Neuronal stem cell (in vitro differentiated cells): ENCODE measurements around the gene NHLRC3.
"Not testable (repeated sequence)": the region's sequence is repeated elsewhere in the genome, so short reads cannot be mapped to it uniquely, and the experiment has no call there.

ENCODE experiments used
- DNase-seq: peaks from one replicate; pipeline ENCODE4 v3.0.0-alpha.2; 2013; ENCODE audit warnings: low spot score
- H2AFZ ChIP-seq: one replicate; pipeline ENCODE4 v1.6.1; 2013; ENCODE audit warnings: mild to moderate bottlenecking, low read length, inconsistent platforms
- H2AK5ac ChIP-seq: 2 replicates; pipeline ENCODE4 v1.6.1; 2013; ENCODE audit warnings: low read depth, mild to moderate bottlenecking, inconsistent platforms, low read length, moderate library complexity, mixed read lengths
- H2BK120ac ChIP-seq: 2 replicates; pipeline ENCODE4 v1.6.1; 2013; ENCODE audit warnings: low read depth, mild to moderate bottlenecking, inconsistent platforms, low read length, moderate library complexity, mixed read lengths
- H2BK12ac ChIP-seq: one replicate; pipeline ENCODE4 v1.6.1; 2013; ENCODE audit warnings: low read length, inconsistent platforms
- H2BK15ac ChIP-seq: 2 replicates; pipeline ENCODE4 v1.6.1; 2013; ENCODE audit warnings: mild to moderate bottlenecking, low read length, inconsistent platforms, mixed read lengths
- H2BK5ac ChIP-seq: one replicate; pipeline ENCODE4 v1.6.1; 2013; ENCODE audit warnings: inconsistent platforms, mild to moderate bottlenecking, low read length, moderate library complexity
- H3K14ac ChIP-seq: one replicate; pipeline ENCODE4 v1.6.1; 2013; ENCODE audit warnings: low read length, inconsistent platforms
- H3K18ac ChIP-seq: 2 replicates; pipeline ENCODE4 v1.6.1; 2013; ENCODE audit warnings: low read length, inconsistent platforms
- H3K23ac ChIP-seq: 2 replicates; pipeline ENCODE4 v1.6.1; 2013; ENCODE audit warnings: low read depth, mild to moderate bottlenecking, mixed read lengths, low read length, inconsistent platforms; ENCODE audit not compliant: poor library complexity
- H3K27ac ChIP-seq: replicated peaks from 3 replicates; pipeline ENCODE4 v1.5.1; 2013; ENCODE audit warnings: low read length, inconsistent platforms
- H3K27me3 ChIP-seq, 3 experiments: 2 replicates each; pipeline ENCODE4 v1.6.1; 2013; ENCODE audit warnings: low read length in 3 of 3, mild to moderate bottlenecking in 2 of 3, inconsistent platforms in 1 of 3, low read depth in 1 of 3, mixed read lengths in 1 of 3, moderate library complexity in 1 of 3; ENCODE audit not compliant: control insufficient read depth in 3 of 3, insufficient read depth in 3 of 3
- H3K36me3 ChIP-seq, 2 donors: replicated peaks in 1 of 2; 2 replicates each; pipeline ENCODE4 v1.6.1; 2013; ENCODE audit warnings: low read length in 2 of 2; ENCODE audit not compliant: control insufficient read depth in 2 of 2, insufficient read depth in 2 of 2
- H3K4ac ChIP-seq: 2 replicates; pipeline ENCODE4 v1.6.1; 2013; ENCODE audit warnings: inconsistent platforms, mild to moderate bottlenecking, low read length, moderate library complexity
- H3K4me1 ChIP-seq, 2 donors: 1 replicate in 1 of 2; 2 replicates in 1 of 2; pipeline ENCODE4 v1.6.1; 2013; ENCODE audit warnings: low read length in 2 of 2, low read depth in 1 of 2; ENCODE audit not compliant: control insufficient read depth in 2 of 2, insufficient read depth in 1 of 2
- H3K4me2 ChIP-seq: one replicate; pipeline ENCODE4 v1.6.1; 2013; ENCODE audit warnings: mild to moderate bottlenecking, low read length, inconsistent platforms; ENCODE audit not compliant: insufficient read depth, poor library complexity, severe bottlenecking
- H3K4me3 ChIP-seq, 2 donors: 2 replicates each; pipeline ENCODE4 v1.5.1; 2013; ENCODE audit warnings: low read length in 2 of 2, mild to moderate bottlenecking in 2 of 2, inconsistent platforms in 1 of 2, moderate library complexity in 1 of 2
- H3K79me1 ChIP-seq: one replicate; pipeline ENCODE4 v1.6.1; 2013; ENCODE audit warnings: low read depth, mild to moderate bottlenecking, inconsistent platforms, low read length, moderate library complexity
- H3K9ac ChIP-seq: one replicate; pipeline ENCODE4 v1.6.1; 2013; ENCODE audit warnings: mild to moderate bottlenecking, low read depth, low read length, inconsistent platforms; ENCODE audit not compliant: poor library complexity
- H3K9me3 ChIP-seq, 2 donors: replicated peaks in 1 of 2; 2 replicates each; pipeline versions ENCODE3 to v1.6.1; 2013; ENCODE audit warnings: low read length in 2 of 2, mild to moderate bottlenecking in 2 of 2, inconsistent platforms in 1 of 2, low read depth in 1 of 2, mixed read lengths in 1 of 2, moderate library complexity in 1 of 2; ENCODE audit not compliant: control insufficient read depth in 2 of 2, insufficient read depth in 1 of 2
- H4K8ac ChIP-seq: one replicate; pipeline ENCODE4 v1.6.1; 2013; ENCODE audit warnings: low read depth, mild to moderate bottlenecking, inconsistent platforms, low read length, moderate library complexity
- H4K91ac ChIP-seq: one replicate; pipeline ENCODE4 v1.6.1; 2013; ENCODE audit warnings: low read length, low read depth, mild to moderate bottlenecking, inconsistent platforms; ENCODE audit not compliant: poor library complexity
- WGBS, 2 donors: extraction: QIAGEN DNeasy Blood & Tissue Kit; methylation state at CpG; one replicate each; pipeline ENCODE4 v1.1.7; 2013; ENCODE audit warnings: missing lambda C conversion rate in 2 of 2, mixed read lengths in 1 of 2; ENCODE audit not compliant: insufficient read length in 2 of 2, insufficient replicate concordance in 1 of 2; ENCODE audit errors: extremely low coverage in 2 of 2; 5-methylcytosine and 5-hydroxymethylcytosine counted together

The NHLRC3 gene

GRCh38 chr13:39072842-39073241, 34.6 kb downstream of the NHLRC3 start:
- Histone ChIP-seq H3K36me3 (no peaks in the 10 kb centered on the region), H3K9ac (no peak overlapping the region), H3K4me1 (no peaks in the 10 kb centered on the region), H3K27me3 (no peaks in the 10 kb centered on the region), H3K4me2 (no peak overlapping the region), H2BK15ac (no peak overlapping the region), H3K23ac (no peak overlapping the region), H3K4me3 (no peak overlapping the region), H3K79me1 (no peaks in the 10 kb centered on the region), H3K18ac (no peak overlapping the region), H2AFZ (no peak overlapping the region), H3K9me3 (peaks cover 0 to 4% of the 10 kb centered on the region in 2 donors), H3K4ac (no peak overlapping the region), H2AK5ac (no peak overlapping the region), H4K91ac (no peak overlapping the region), H4K8ac (no peak overlapping the region), H2BK5ac (no peak overlapping the region), H3K14ac (no peak overlapping the region), H3K27ac (no peak overlapping the region), H2BK120ac (no peak overlapping the region), H2BK12ac (no peak overlapping the region)
- no CpG with 5 or more reads among the region's 2 CpGs for WGBS, 2 donors
- DNase-seq = no peak

DNA sequence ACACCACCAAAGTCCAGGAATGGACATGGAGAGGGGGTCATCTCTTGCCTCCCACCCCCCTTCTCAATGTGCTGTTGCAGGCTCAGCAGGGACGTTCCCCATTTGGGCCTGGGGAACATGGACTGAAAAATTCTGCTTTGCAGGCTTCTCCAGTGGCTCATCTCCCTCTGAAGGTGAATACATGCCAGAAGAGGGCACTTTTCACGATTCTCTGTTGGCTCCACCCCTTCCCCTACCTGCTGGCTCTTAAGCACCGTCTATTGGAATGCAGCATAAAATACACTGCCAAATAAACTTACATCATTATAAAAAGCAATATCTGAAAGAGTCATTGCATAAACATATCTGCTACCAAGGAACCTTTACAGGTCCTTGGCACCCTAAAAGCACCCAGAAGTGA, 35.7 kb downstream of the NHLRC3 start:
- no peak overlapping the region for H3K14ac ChIP-seq
- no peaks in the 10 kb centered on the region for H3K27me3 ChIP-seq
- no peak overlapping the region for H2BK120ac ChIP-seq
- H3K4me1 ChIP-seq = no peaks in the 10 kb centered on the region
- peaks cover 0 to 4% of the 10 kb centered on the region in 2 donors for H3K9me3 ChIP-seq
- H2AK5ac ChIP-seq = no peak overlapping the region
- no peaks in the 10 kb centered on the region for H3K79me1 ChIP-seq
- no peaks in the 10 kb centered on the region for H3K36me3 ChIP-seq
- H4K8ac ChIP-seq = no peak overlapping the region
- H3K9ac ChIP-seq = no peak overlapping the region
- no peak overlapping the region for H3K4ac ChIP-seq
- no peak overlapping the region for H2BK5ac ChIP-seq
- H3K4me2 ChIP-seq = no peak overlapping the region
- H3K18ac ChIP-seq = no peak overlapping the region
- H2BK12ac ChIP-seq = no peak overlapping the region
- DNase-seq = no peak
- no peak overlapping the region for H4K91ac ChIP-seq
- H3K4me3 ChIP-seq = no peak overlapping the region
- H2AFZ ChIP-seq = no peak overlapping the region
- no peak overlapping the region for H2BK15ac ChIP-seq
- no peak overlapping the region for H3K23ac ChIP-seq
- no CpG with 5 or more reads among the region's 3 CpGs for WGBS, 2 donors
- no peak overlapping the region for H3K27ac ChIP-seq

GRCh38 chr13:39086251-39086945, 48.1 kb downstream of the NHLRC3 start:
- H3K4me1 ChIP-seq, H2AFZ ChIP-seq, H3K36me3 ChIP-seq, H3K14ac ChIP-seq, H2BK120ac ChIP-seq, DNase-seq, H3K27me3 ChIP-seq, H3K4ac ChIP-seq, H3K4me2 ChIP-seq, H3K4me3 ChIP-seq, H3K23ac ChIP-seq, H4K91ac ChIP-seq, H3K18ac ChIP-seq, H4K8ac ChIP-seq, H3K27ac ChIP-seq, H2AK5ac ChIP-seq, H2BK5ac ChIP-seq, H2BK15ac ChIP-seq, H3K9me3 ChIP-seq, H3K9ac ChIP-seq, H2BK12ac ChIP-seq, H3K79me1 ChIP-seq: not testable (repeated sequence)
- no CpG with 5 or more reads among the region's 1 CpG for WGBS, 2 donors

DNA sequence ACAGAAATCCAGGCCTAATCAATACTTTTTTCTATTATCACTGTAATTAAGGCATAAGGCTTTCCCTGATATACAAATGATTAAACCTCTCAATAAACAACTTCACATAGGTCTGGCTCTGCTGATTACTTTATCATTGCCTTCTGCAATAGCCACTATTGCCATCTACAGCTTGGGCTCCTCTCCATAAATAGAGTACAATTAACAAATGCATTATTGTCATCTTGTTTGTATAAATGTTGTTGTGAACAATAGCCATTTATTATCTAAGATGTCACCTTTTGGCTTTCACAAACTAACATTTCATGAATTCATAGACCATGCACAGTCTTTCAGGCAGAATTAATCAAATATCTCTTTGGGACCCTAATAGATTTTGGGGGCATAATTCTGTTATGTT, 53.3 kb downstream of the NHLRC3 start:
- H3K18ac ChIP-seq = no peak overlapping the region
- H3K14ac ChIP-seq = no peak overlapping the region
- no peak overlapping the region for H2BK5ac ChIP-seq
- no peak overlapping the region for H4K8ac ChIP-seq
- H3K27me3 ChIP-seq = no peaks in the 10 kb centered on the region
- H3K36me3 ChIP-seq = no peaks in the 10 kb centered on the region
- no peak overlapping the region for H3K4me3 ChIP-seq
- H2BK120ac ChIP-seq = no peak overlapping the region
- no peaks in the 10 kb centered on the region for H3K79me1 ChIP-seq
- H4K91ac ChIP-seq = no peak overlapping the region
- H2AK5ac ChIP-seq = no peak overlapping the region
- H3K23ac ChIP-seq = no peak overlapping the region
- no peak for DNase-seq
- no peaks in the 10 kb centered on the region for H3K4me1 ChIP-seq
- H3K9ac ChIP-seq = no peak overlapping the region
- H3K4me2 ChIP-seq = no peak overlapping the region
- no peak overlapping the region for H3K4ac ChIP-seq
- H2AFZ ChIP-seq = no peak overlapping the region
- H2BK15ac ChIP-seq = no peak overlapping the region
- H2BK12ac ChIP-seq = no peak overlapping the region
- no peaks in the 10 kb centered on the region for H3K9me3 ChIP-seq
- H3K27ac ChIP-seq = no peak overlapping the region
